ENCODE data around the gene RPS6KB2. TPM values are rescaled to one million over a fixed set of nuclear protein-coding genes. Genes with fewer than 3 reads are reported as not detected.

Gene RPS6KB2
- total RNA-seq, 1 experiment from 2014 or later: 58.8 TPM

- H3K4me3 ChIP-seq (ENCODE audit: low read depth, low read length, poor library complexity, severe bottlenecking): no peak overlapping the region
- BruUV-seq (replicated peaks): no TSS peak
- peaks cover 15% of the 10 kb centered on the region for H3K4me1 ChIP-seq (ENCODE audit: insufficient read depth, low read length, poor library complexity, severe bottlenecking)
- no peaks in the 10 kb centered on the region for H3K9me3 ChIP-seq (ENCODE audit: low read depth, low read length, poor library complexity, severe bottlenecking)
- peaks cover 7% of the 10 kb centered on the region for H3K36me3 ChIP-seq (ENCODE audit: insufficient read depth, low read length, poor library complexity, severe bottlenecking)
- ChIA-PET CTCF (no interaction called here), POLR2A (ENCODE audit: low non-redundant PET) (no interaction called here)
- intact Hi-C loops (cut with micrococcal nuclease; ENCODE audit: unreplicated experiment): no loop called here
- H3K27ac ChIP-seq (ENCODE audit: low read depth, low read length, poor library complexity, severe bottlenecking): no peak overlapping the region
- no peak for DNase-seq (ENCODE audit: low spot score)
- no peak for TF ChIP-seq CTCF (conservative IDR thresholded peaks at IDR 0.05; ENCODE audit: low read depth, low read length)
- no peak for TF ChIP-seq EZH2 (IDR thresholded peaks at IDR 0.05; ENCODE audit: borderline replicate concordance, low read depth, low read length, poor library complexity, severe bottlenecking)
- H3K27me3 ChIP-seq (replicated peaks; ENCODE audit: insufficient read depth, low read depth, low read length, poor library complexity): no peaks in the 10 kb centered on the region
Observed at GRCh38 chr11:67404515-67405195, 23.6 kb upstream of the RPS6KB2 start.

- DNase-seq (ENCODE audit: low spot score): no peak
- CTCF ChIA-PET: no interaction called here
- TF ChIP-seq EZH2 (IDR thresholded peaks at IDR 0.05; ENCODE audit: borderline replicate concordance, low read depth, low read length, poor library complexity, severe bottlenecking) (no peak), CTCF (conservative IDR thresholded peaks at IDR 0.05; ENCODE audit: low read depth, low read length) (no peak)
- H3K27me3 ChIP-seq (replicated peaks; ENCODE audit: insufficient read depth, low read depth, low read length, poor library complexity): no peaks in the 10 kb centered on the region
- no peak overlapping the region for H3K27ac ChIP-seq (ENCODE audit: low read depth, low read length, poor library complexity, severe bottlenecking)
- POLR2A ChIA-PET (ENCODE audit: low non-redundant PET): no interaction called here
- intact Hi-C loops (cut with micrococcal nuclease; ENCODE audit: unreplicated experiment): no loop called here
- no peaks in the 10 kb centered on the region for H3K9me3 ChIP-seq (ENCODE audit: low read depth, low read length, poor library complexity, severe bottlenecking)
- peaks cover 13% of the 10 kb centered on the region for H3K4me1 ChIP-seq (ENCODE audit: insufficient read depth, low read length, poor library complexity, severe bottlenecking)
- peaks cover 4% of the 10 kb centered on the region for H3K36me3 ChIP-seq (ENCODE audit: insufficient read depth, low read length, poor library complexity, severe bottlenecking)
- no peak overlapping the region for H3K4me3 ChIP-seq (ENCODE audit: low read depth, low read length, poor library complexity, severe bottlenecking)
- BruUV-seq (replicated peaks): no TSS peak
Observed at GRCh38 chr11:67405196-67405567, 23.1 kb upstream of the RPS6KB2 start.

GRCh38 chr11:67405688-67406339 is 22.5 kb upstream of the RPS6KB2 start:
- no peak for TF ChIP-seq EZH2 (IDR thresholded peaks at IDR 0.05; ENCODE audit: borderline replicate concordance, low read depth, low read length, poor library complexity, severe bottlenecking)
- TF ChIP-seq CTCF (conservative IDR thresholded peaks at IDR 0.05; ENCODE audit: low read depth, low read length): no peak
- Histone ChIP-seq H3K36me3 (ENCODE audit: insufficient read depth, low read length, poor library complexity, severe bottlenecking) (no peaks in the 10 kb centered on the region), H3K27me3 (replicated peaks; ENCODE audit: insufficient read depth, low read depth, low read length, poor library complexity) (no peaks in the 10 kb centered on the region), H3K9me3 (ENCODE audit: low read depth, low read length, poor library complexity, severe bottlenecking) (no peaks in the 10 kb centered on the region), H3K4me3 (ENCODE audit: low read depth, low read length, poor library complexity, severe bottlenecking) (no peak overlapping the region), H3K4me1 (ENCODE audit: insufficient read depth, low read length, poor library complexity, severe bottlenecking) (peaks cover 6% of the 10 kb centered on the region), H3K27ac (ENCODE audit: low read depth, low read length, poor library complexity, severe bottlenecking) (no peak overlapping the region)
- no TSS peak for BruUV-seq (replicated peaks)
- no peak for DNase-seq (ENCODE audit: low spot score)
- intact Hi-C loops (cut with micrococcal nuclease; ENCODE audit: unreplicated experiment): no loop called here
- CTCF ChIA-PET: no interaction called here
- POLR2A ChIA-PET (ENCODE audit: low non-redundant PET): no interaction called here
